HepG2 (cell line): ENCODE results near the gene KRTAP5-1. TPM values are rescaled to one million over a fixed set of nuclear protein-coding genes. Genes with fewer than 3 reads are reported as not detected.
A peak's percentile ranks its signal among the peaks of the same experiment; 100 is the strongest.

Experiments
- ATAC-seq: fragments of 200-7000 bp; cut with Tn5 transposase; 3 replicates; pipeline ENCODE4 v1.9.1; 2020; ENCODE audit warnings: mild to moderate bottlenecking, moderate library complexity
- BruUV-seq: library from RNA; stranded (reverse); fragments of 400-500 nt; replicated peaks from 2 replicates; lab custom pipeline; 2021; lab: Mats Ljungman, UMichigan
- CTCF ChIA-PET: fragments of 300-600 bp; formaldehyde crosslinking; extraction: SDS; loops from one replicate; lab custom pipeline; 2021; ENCODE audit warnings: low total read pairs, inconsistent platforms, low intra/inter-chr PET ratio; lab: Yijun Ruan, JAX
- POLR2A ChIA-PET: fragments of 350-600 bp; sonication (Branson Sonifier 250); formaldehyde crosslinking; loops from one replicate; lab custom pipeline; 2020; ENCODE audit warnings: antibody characterized with exemption, inconsistent platforms; lab: Yijun Ruan, JAX
- DNase-seq: peaks from one replicate; pipeline ENCODE4 v3.0.0-alpha.2; 2015; ENCODE audit warnings: low spot score
- FAIRE-seq: peaks from 3 replicates; lab custom pipeline; 2011; peaks lifted over from hg19 to GRCh38; lab: Jason Lieb, UNC
- H2AFZ ChIP-seq: one replicate; pipeline ENCODE4 v1.6.1; 2011; ENCODE audit warnings: low read length, inconsistent platforms
- H3K27ac ChIP-seq: fragments of 300-600 bp; 3 replicates; pipeline ENCODE4 v1.8.0; 2011; ENCODE audit warnings: mixed run types, mild to moderate bottlenecking, mixed read lengths, low read length, inconsistent platforms; ENCODE audit not compliant: insufficient read depth; ENCODE audit errors: extremely low read length
- H3K27me3 ChIP-seq, 2 experiments: fragments of 200-600 bp in 1 of 2; 2 replicates in 1 of 2; 3 replicates in 1 of 2; pipeline versions ENCODE4 v1.6.0 to v1.8.0; 2011; ENCODE audit warnings: low read length in 2 of 2, mild to moderate bottlenecking in 2 of 2, moderate library complexity in 2 of 2, inconsistent platforms in 1 of 2; ENCODE audit not compliant: insufficient read depth in 2 of 2, control insufficient read depth in 1 of 2
- H3K36me3 ChIP-seq, 2 experiments: fragments of 200-600 bp in 1 of 2; replicated peaks in 1 of 2; 2 replicates in 1 of 2; 3 replicates in 1 of 2; pipeline versions ENCODE4 v1.5.1 to v1.8.0; 2011; ENCODE audit warnings: low read length in 2 of 2, inconsistent platforms in 1 of 2; ENCODE audit not compliant: insufficient read depth in 2 of 2, control insufficient read depth in 1 of 2
- H3K4me1 ChIP-seq: 2 replicates; pipeline ENCODE4 v1.5.1; 2012; ENCODE audit warnings: low read length, inconsistent platforms; ENCODE audit not compliant: insufficient read depth
- H3K4me2 ChIP-seq: 2 replicates; pipeline ENCODE4 v1.6.0; 2011; ENCODE audit warnings: low read depth, low read length, inconsistent platforms
- H3K4me3 ChIP-seq, 3 experiments: fragments of 200-600 bp in 1 of 3; sonication (generic), shearing (Covaris generic) in 1 of 3; replicated peaks in 1 of 3; 2 replicates each; pipeline ENCODE4 v1.5.1; 2011 to 2016; ENCODE audit warnings: low read length in 3 of 3, inconsistent platforms in 2 of 3, low read depth in 2 of 3, mild to moderate bottlenecking in 2 of 3, control low read depth in 1 of 3, mixed read lengths in 1 of 3; ENCODE audit not compliant: insufficient read depth in 1 of 3
- H3K79me2 ChIP-seq: one replicate; pipeline ENCODE4 v1.6.1; 2011; ENCODE audit warnings: low read length, inconsistent platforms; ENCODE audit not compliant: insufficient read depth
- H3K9ac ChIP-seq: 2 replicates; pipeline ENCODE4 v1.6.0; 2011; ENCODE audit warnings: mild to moderate bottlenecking, low read depth, low read length, inconsistent platforms; ENCODE audit not compliant: insufficient read depth
- H3K9me3 ChIP-seq: 2 replicates; pipeline ENCODE4 v1.5.1; 2012; ENCODE audit warnings: mild to moderate bottlenecking, low read length
- H4K20me1 ChIP-seq: 2 replicates; pipeline ENCODE4 v1.6.0; 2011; ENCODE audit warnings: inconsistent platforms, mild to moderate bottlenecking, low read length, moderate library complexity; ENCODE audit not compliant: insufficient read depth
- CBX1 ChIP-seq: IDR thresholded peaks from one replicate; pipeline ENCODE4 v1.6.1; 2016; ENCODE audit warnings: antibody characterized with exemption, low read depth
- FOXA1 ChIP-seq, 2 experiments: fragments of 450-650 bp in 1 of 2; sonication (generic) in 1 of 2; formaldehyde crosslinking in 1 of 2; IDR thresholded peaks; 2 replicates each; pipeline versions ENCODE4 v1.4.0 to v1.6.1; 2016 to 2020; ENCODE audit warnings: missing genetic modification reagents in 1 of 2
- HIC2 ChIP-seq: sonication (generic); formaldehyde crosslinking; IDR thresholded peaks from 2 replicates; pipeline ENCODE4 v1.9.0; 2022; ENCODE audit warnings: low read depth, missing genetic modification reagents
- NR2C2 ChIP-seq: sonication (generic); formaldehyde crosslinking; IDR thresholded peaks from 2 replicates; pipeline ENCODE4 v1.4.0; 2020; ENCODE audit warnings: missing genetic modification reagents, mild to moderate bottlenecking, moderate library complexity, borderline replicate concordance
- NR2F6 ChIP-seq, 2 experiments: IDR thresholded peaks; 2 replicates each; pipeline ENCODE4 v1.6.1; 2016; ENCODE audit warnings: antibody characterized with exemption in 1 of 2, mild to moderate bottlenecking in 1 of 2
- TFE3 ChIP-seq: IDR thresholded peaks from 2 replicates; pipeline ENCODE4 v1.6.1; 2016
- UBTF ChIP-seq: sonication (generic); formaldehyde crosslinking; IDR thresholded peaks from 2 replicates; pipeline ENCODE4 v1.4.0; 2020; ENCODE audit warnings: mild to moderate bottlenecking, missing genetic modification reagents
- ZBTB10 ChIP-seq: sonication (generic); formaldehyde crosslinking; IDR thresholded peaks from 2 replicates; pipeline ENCODE4 v1.4.0; 2020; ENCODE audit warnings: missing genetic modification reagents, borderline replicate concordance
- ZNF317 ChIP-seq: sonication (generic); formaldehyde crosslinking; IDR thresholded peaks from 2 replicates; pipeline ENCODE4 v1.5.0; 2020; ENCODE audit warnings: mild to moderate bottlenecking, missing genetic modification reagents
- ZNF576 ChIP-seq: sonication (generic); formaldehyde crosslinking; IDR thresholded peaks from 2 replicates; pipeline ENCODE4 v1.4.0; 2020; ENCODE audit warnings: mild to moderate bottlenecking, missing genetic modification reagents
- ZNF768 ChIP-seq: sonication (generic); formaldehyde crosslinking; IDR thresholded peaks from 2 replicates; pipeline ENCODE4 v1.4.0; 2020; ENCODE audit warnings: missing genetic modification reagents
- WGBS: methylation state at CpG from one replicate; pipeline ENCODE4 v1.1.6; 2017; ENCODE audit warnings: low lambda C conversion rate; 5-methylcytosine and 5-hydroxymethylcytosine counted together
- in situ Hi-C: cut with HindIII; loops from 2 replicates; pipeline ENCODE4 v1.10.0; 2017; ENCODE audit warnings: low pct_unique_long_range_greater_than_20kb; ENCODE audit not compliant: extremely low pct_ligation_motif_present
- intact Hi-C: fragments of 100-400 bp; cut with micrococcal nuclease; formaldehyde crosslinking; loops from one replicate; pipeline ENCODE4 v1.10.0; 2022; ENCODE audit not compliant: unreplicated experiment
- polyA plus RNA-seq, 8 experiments: library from polyadenylated mRNA; depleted of rRNA in 3 of 8; stranded (reverse) in 7 of 8; unstranded in 1 of 8; fragments of >200 nt; fragmentation: Illumina TruSeq in 4 of 8; extraction: Trizol in 4 of 8; gene quantifications; 2 replicates each; pipeline versions ENCODE4 v1.2.1 to v1.2.3, GENCODE V29; 2011 to 2016; ENCODE audit warnings: low read depth in 4 of 8, missing spikeins in 1 of 8, mixed read lengths in 1 of 8; ENCODE audit not compliant: insufficient read depth in 1 of 8
- total RNA-seq, 5 experiments: library from RNA; depleted of rRNA; stranded (reverse); fragments of >200 nt; fragmentation: Illumina TruSeq; extraction: Trizol; gene quantifications; 2 replicates each; pipeline ENCODE4 v1.2.3, GENCODE V29; 2016; ENCODE audit warnings: low read depth in 1 of 5

Gene KRTAP5-1
- total and polyA plus RNA-seq, 2 of the 13 experiments (the other 11 are each of a cell fraction or from before 2014, with no cell fraction given): not detected

- TF ChIP-seq ZBTB10 (CRISPR knock-in tag): no peak
- TF ChIP-seq CBX1: no peak
- no peak for TF ChIP-seq ZNF317 (CRISPR knock-in tag)
- TF ChIP-seq ZNF576: no peak
- TF ChIP-seq FOXA1 (IDR thresholded peaks at IDR 0.05): no peak
- peak; percentile 63 for TF ChIP-seq FOXA1 (CRISPR knock-in tag; IDR thresholded peaks at IDR 0.05)
Measured at GRCh38 chr11:1542267-1542666, 42.8 kb downstream of the KRTAP5-1 start (continued).

- Histone ChIP-seq H3K27ac (no peak overlapping the region), H3K9me3 (no peaks in the 10 kb centered on the region), H4K20me1 (no peaks in the 10 kb centered on the region), H3K4me2 (peak overlapping the region; percentile 33), H3K4me1 (peaks cover 5% of the 10 kb centered on the region; the same call in 1 of the 2 replicates), H2AFZ (no peak overlapping the region), H3K36me3 (no peaks in the 10 kb centered on the region), H3K27me3 (peaks cover 33 to 69% of the 10 kb centered on the region in 2 experiments; a peak in 4 of 5 replicates), H3K79me2 (peaks cover 6% of the 10 kb centered on the region), H3K4me3 (peak overlapping the region in 1 of 3 experiments; percentile 0; a peak in 1 of 6 replicates), H3K9ac (no peak overlapping the region)
- in situ Hi-C loops: no loop called here
- intact Hi-C loops: loop anchor here (2.0 kb wide), 1 partner anchor 33 kb away; no protein-coding TSS in a partner anchor
- ChIA-PET CTCF (interaction anchor here (1.5 kb wide), 1 partner anchor 32 kb away, joined by 3 read pairs; no protein-coding TSS in a partner anchor), POLR2A (interaction anchor here (1.1 kb wide), 1 partner anchor 12 kb away, joined by 3 read pairs; no protein-coding TSS in a partner anchor)
- no TSS peak for BruUV-seq
- no peak for FAIRE-seq
- DNase-seq: peak; percentile 45
- 64% methylated on average over 5 of the region's 22 CpGs for WGBS
- peak; percentile 86 for ATAC-seq
- TF ChIP-seq CBX1: no peak
- TF ChIP-seq HIC2: no peak
- no peak for TF ChIP-seq NR2C2
- TF ChIP-seq TFE3 (CRISPR knock-in tag): peak; percentile 73; the same call in 1 of the 2 replicates
- peak; percentile 31; the same call in 1 of the 2 replicates for TF ChIP-seq UBTF (CRISPR knock-in tag)
- no peak for TF ChIP-seq NR2F6 (IDR thresholded peaks at IDR 0.05)
- TF ChIP-seq NR2F6 (CRISPR knock-in tag; IDR thresholded peaks at IDR 0.05): peak; percentile 28; the same call in 1 of the 2 replicates
- peak; percentile 64; the same call in 1 of the 2 replicates for TF ChIP-seq ZNF768
Measured at GRCh38 chr11:1541474-1542204, 43.4 kb downstream of the KRTAP5-1 start.
